ENCODE data around the gene TBC1D16. TPM values are rescaled to one million over a fixed set of nuclear protein-coding genes. Genes with fewer than 3 reads are reported as not detected.

TBC1D16 gene
- total RNA-seq, 1 donor from 2014 or later = 23.7 TPM

DNA sequence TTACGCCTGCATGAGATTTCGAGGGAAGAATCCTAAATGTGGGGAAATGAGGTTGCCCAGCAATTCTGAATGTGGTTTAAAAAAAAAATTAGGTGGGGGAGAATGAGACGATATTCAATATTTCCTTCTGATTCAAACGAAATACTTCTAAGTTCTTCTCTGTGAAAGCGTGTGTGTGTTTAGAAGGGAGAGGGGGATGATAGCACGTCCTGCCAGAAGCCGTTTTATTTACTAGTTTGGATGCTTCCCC is 47.8 kb downstream of the TBC1D16 start:
- no peak for DNase-seq (ENCODE audit: low read depth)
- Histone ChIP-seq H3K36me3 (ENCODE audit: control insufficient read depth, insufficient read depth, low read length) (peaks cover 1% of the 10 kb centered on the region), H3K27me3 (ENCODE audit: control insufficient read depth, insufficient read depth, low read length) (no peaks in the 10 kb centered on the region), H3K4me3 (ENCODE audit: low read depth, low read length) (no peak overlapping the region)
- TF ChIP-seq, protein P1, sequence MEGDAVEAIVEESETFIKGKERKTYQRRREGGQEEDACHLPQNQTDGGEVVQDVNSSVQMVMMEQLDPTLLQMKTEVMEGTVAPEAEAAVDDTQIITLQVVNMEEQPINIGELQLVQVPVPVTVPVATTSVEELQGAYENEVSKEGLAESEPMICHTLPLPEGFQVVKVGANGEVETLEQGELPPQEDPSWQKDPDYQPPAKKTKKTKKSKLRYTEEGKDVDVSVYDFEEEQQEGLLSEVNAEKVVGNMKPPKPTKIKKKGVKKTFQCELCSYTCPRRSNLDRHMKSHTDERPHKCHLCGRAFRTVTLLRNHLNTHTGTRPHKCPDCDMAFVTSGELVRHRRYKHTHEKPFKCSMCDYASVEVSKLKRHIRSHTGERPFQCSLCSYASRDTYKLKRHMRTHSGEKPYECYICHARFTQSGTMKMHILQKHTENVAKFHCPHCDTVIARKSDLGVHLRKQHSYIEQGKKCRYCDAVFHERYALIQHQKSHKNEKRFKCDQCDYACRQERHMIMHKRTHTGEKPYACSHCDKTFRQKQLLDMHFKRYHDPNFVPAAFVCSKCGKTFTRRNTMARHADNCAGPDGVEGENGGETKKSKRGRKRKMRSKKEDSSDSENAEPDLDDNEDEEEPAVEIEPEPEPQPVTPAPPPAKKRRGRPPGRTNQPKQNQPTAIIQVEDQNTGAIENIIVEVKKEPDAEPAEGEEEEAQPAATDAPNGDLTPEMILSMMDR (IDR thresholded peaks at IDR 0.05; ENCODE audit: insufficient read depth, low read length, severe bottlenecking) = no peak
- no peak for FAIRE-seq

DNA sequence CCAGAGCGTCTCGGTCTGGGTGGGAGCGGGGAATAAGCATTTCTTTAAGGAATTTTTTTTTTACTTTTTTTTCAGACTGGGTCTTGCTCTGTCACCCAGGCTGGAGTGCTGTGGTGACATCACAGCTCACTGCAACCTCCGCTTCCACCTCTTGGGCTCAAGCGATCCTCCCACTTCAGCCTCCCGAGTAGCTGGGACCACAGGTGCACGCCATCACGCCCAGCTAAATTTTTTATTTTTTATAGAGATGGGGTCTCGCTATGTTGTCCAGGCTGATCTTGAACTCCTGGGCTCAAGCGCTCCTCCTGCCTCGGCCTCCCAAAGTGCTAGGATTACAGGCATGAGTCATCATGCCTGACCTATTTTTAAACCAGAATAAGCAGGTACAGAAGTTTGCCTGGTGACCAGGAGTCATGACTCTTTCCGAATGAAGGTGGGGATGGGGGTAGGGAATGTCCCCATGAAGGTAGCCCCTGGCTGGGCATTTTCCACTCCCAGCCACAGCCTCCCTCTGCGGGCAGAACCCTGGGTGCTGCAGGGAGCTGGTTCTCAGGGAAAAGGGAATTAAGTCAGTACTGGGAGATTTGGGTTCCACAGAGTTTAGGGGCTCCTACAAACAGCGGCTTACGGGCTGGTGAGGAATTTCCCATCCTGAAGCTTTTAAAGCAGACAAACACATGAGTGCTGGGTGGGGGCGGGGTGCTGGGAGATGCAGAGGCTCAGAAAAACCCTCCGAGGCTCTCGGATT is 48.3 kb downstream of the TBC1D16 start:
- TF ChIP-seq, protein P1 (IDR thresholded peaks at IDR 0.05; ENCODE audit: insufficient read depth, low read length, severe bottlenecking) = no peak
- Histone ChIP-seq H3K27me3 (ENCODE audit: control insufficient read depth, insufficient read depth, low read length) (no peaks in the 10 kb centered on the region), H3K36me3 (ENCODE audit: control insufficient read depth, insufficient read depth, low read length) (peaks cover 1% of the 10 kb centered on the region), H3K4me3 (ENCODE audit: low read depth, low read length) (no peak overlapping the region)
- peak; percentile 25 for DNase-seq (ENCODE audit: low read depth)
- FAIRE-seq = no peak

GRCh38 chr17:79986411-79987186 is 49.1 kb downstream of the TBC1D16 start:
- Histone ChIP-seq H3K36me3 (ENCODE audit: control insufficient read depth, insufficient read depth, low read length) (peaks cover 1% of the 10 kb centered on the region), H3K27me3 (ENCODE audit: control insufficient read depth, insufficient read depth, low read length) (no peaks in the 10 kb centered on the region), H3K4me3 (ENCODE audit: low read depth, low read length) (no peak overlapping the region)
- DNase-seq (ENCODE audit: low read depth) (no peak), FAIRE-seq (no peak)
- TF ChIP-seq, protein P1 (IDR thresholded peaks at IDR 0.05; ENCODE audit: insufficient read depth, low read length, severe bottlenecking) = no peak

- TF ChIP-seq, protein P1 (IDR thresholded peaks at IDR 0.05; ENCODE audit: insufficient read depth, low read length, severe bottlenecking) = no peak
- Histone ChIP-seq H3K4me3 (ENCODE audit: low read depth, low read length) (no peak overlapping the region), H3K36me3 (ENCODE audit: control insufficient read depth, insufficient read depth, low read length) (peaks cover 1% of the 10 kb centered on the region), H3K27me3 (ENCODE audit: control insufficient read depth, insufficient read depth, low read length) (no peaks in the 10 kb centered on the region)
- FAIRE-seq (no peak), DNase-seq (ENCODE audit: low read depth) (no peak)
Observed at GRCh38 chr17:79985943-79986391, 49.7 kb downstream of the TBC1D16 start.

DNA sequence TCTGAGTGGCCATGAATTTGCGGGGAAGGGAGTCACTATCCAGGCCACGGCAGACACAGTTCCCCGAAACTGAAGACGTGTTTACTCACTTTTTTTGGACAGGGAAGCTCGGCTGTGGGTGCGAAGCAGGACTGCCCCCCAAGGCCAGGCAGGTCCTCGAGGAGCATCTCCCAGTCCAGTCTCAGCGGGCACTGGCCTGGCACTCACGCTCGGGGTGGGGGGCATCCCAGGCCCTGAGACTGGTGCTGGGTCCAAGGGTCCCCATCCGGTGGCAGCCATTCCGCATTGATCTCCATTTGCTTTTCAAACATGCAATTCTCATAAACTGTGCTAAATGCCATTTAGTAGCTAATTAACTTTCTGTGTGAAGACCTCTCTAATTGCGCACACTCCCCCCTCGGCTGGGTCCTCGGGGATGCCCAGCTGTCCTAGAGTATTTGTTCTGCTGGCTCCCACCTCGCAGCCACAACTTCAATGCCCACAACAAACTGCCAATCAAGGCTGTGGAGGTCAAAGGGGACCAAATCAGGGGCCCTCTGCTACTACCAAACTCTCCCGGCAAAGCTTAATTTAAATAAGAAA is 50.2 kb downstream of the TBC1D16 start:
- Histone ChIP-seq H3K27me3 (ENCODE audit: control insufficient read depth, insufficient read depth, low read length) (no peaks in the 10 kb centered on the region), H3K4me3 (ENCODE audit: low read depth, low read length) (no peak overlapping the region), H3K36me3 (ENCODE audit: control insufficient read depth, insufficient read depth, low read length) (peaks cover 1% of the 10 kb centered on the region)
- TF ChIP-seq, protein P1 (IDR thresholded peaks at IDR 0.05; ENCODE audit: insufficient read depth, low read length, severe bottlenecking) = no peak
- DNase-seq (ENCODE audit: low read depth) (no peak), FAIRE-seq (no peak)

All from bronchial epithelial cell (primary cell).